ENCODE measurements around the gene LARP1. TPM values are rescaled to one million over a fixed set of nuclear protein-coding genes. Genes with fewer than 3 reads are reported as not detected.
A peak's percentile ranks its signal among the peaks of the same experiment; 100 is the strongest.
"Not testable (repeated sequence)": the region's sequence is repeated elsewhere in the genome, so short reads cannot be mapped to it uniquely, and the experiment has no call there.

Gene LARP1
- polyA plus RNA-seq, 2 of the 4 experiments (the other 2 are of a cell fraction), result 87.0 to 112 TPM

- Histone ChIP-seq H3K9me3 (no peaks in the 10 kb centered on the region), H3K4me1 (peaks cover 6% of the 10 kb centered on the region; the same call in 1 of the 3 replicates), H3K4me2 (no peak overlapping the region; the same call in 2 of the 3 replicates), H3K4me3 (no peak overlapping the region), H3K27ac (no peak overlapping the region)
- WGBS (ENCODE audit: missing lambda C conversion rate), result 62% methylated on average over 3 of the region's 3 CpGs
- no peak for TF ChIP-seq MAFK (IDR thresholded peaks at IDR 0.05; ENCODE audit: partially characterized antibody)
- TF ChIP-seq, protein P1, sequence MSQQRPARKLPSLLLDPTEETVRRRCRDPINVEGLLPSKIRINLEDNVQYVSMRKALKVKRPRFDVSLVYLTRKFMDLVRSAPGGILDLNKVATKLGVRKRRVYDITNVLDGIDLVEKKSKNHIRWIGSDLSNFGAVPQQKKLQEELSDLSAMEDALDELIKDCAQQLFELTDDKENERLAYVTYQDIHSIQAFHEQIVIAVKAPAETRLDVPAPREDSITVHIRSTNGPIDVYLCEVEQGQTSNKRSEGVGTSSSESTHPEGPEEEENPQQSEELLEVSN (IDR thresholded peaks at IDR 0.05; ENCODE audit: borderline replicate concordance, low read depth), result no peak
- TF ChIP-seq, protein P2, sequence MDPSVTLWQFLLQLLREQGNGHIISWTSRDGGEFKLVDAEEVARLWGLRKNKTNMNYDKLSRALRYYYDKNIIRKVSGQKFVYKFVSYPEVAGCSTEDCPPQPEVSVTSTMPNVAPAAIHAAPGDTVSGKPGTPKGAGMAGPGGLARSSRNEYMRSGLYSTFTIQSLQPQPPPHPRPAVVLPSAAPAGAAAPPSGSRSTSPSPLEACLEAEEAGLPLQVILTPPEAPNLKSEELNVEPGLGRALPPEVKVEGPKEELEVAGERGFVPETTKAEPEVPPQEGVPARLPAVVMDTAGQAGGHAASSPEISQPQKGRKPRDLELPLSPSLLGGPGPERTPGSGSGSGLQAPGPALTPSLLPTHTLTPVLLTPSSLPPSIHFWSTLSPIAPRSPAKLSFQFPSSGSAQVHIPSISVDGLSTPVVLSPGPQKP (IDR thresholded peaks at IDR 0.05; ENCODE audit: low read depth, low read length), result no peak
- TF ChIP-seq PHF8 (IDR thresholded peaks at IDR 0.05; ENCODE audit: borderline replicate concordance, low read depth), result no peak
- no peak for TF ChIP-seq ZNF302 (CRISPR knock-in tag; IDR thresholded peaks at IDR 0.05)
- peak in 1 of 2 experiments; percentile 12 for DNase-seq (ENCODE audit: low read depth in 1 of 2, low spot score in 1 of 2)
- POLR2A ChIA-PET, result no interaction called here
- no peak for FAIRE-seq
- ATAC-seq, result no peak
- CTCF ChIA-PET, result interaction anchor here (0.7 to 1.3 kb wide), 4 partner anchors 9 to 80 kb away, joined by 3 read pairs; no protein-coding TSS in a partner anchor
Measured at GRCh38 chr5:154729613-154730012, 25.6 kb upstream of the LARP1 start.

GRCh38 chr5:154730761-154731160 lies 24.4 kb upstream of the LARP1 start:
- H3K4me3 ChIP-seq; H3K4me1 ChIP-seq; H3K27ac ChIP-seq; FAIRE-seq; H3K9me3 ChIP-seq; ATAC-seq; DNase-seq (ENCODE audit: low read depth in 1 of 2, low spot score in 1 of 2); H3K4me2 ChIP-seq; POLR2A ChIA-PET: not testable (repeated sequence)
- CTCF ChIA-PET, result interaction anchor here (0.7 to 1.3 kb wide), 2 partner anchors 10 to 81 kb away, joined by 3 to 4 read pairs; no protein-coding TSS in a partner anchor
- WGBS (ENCODE audit: missing lambda C conversion rate), result 91% methylated on average over 8 of the region's 8 CpGs

GRCh38 chr5:154732212-154732611 lies 23.0 kb upstream of the LARP1 start:
- peaks cover 6% of the 10 kb centered on the region; the same call in 1 of the 3 replicates for H3K4me1 ChIP-seq
- ATAC-seq, result peak; percentile 81 to 87
- no peak overlapping the region for H3K27ac ChIP-seq
- no peaks in the 10 kb centered on the region for H3K9me3 ChIP-seq
- no peak overlapping the region for H3K4me2 ChIP-seq
- WGBS (ENCODE audit: missing lambda C conversion rate), result 60% methylated on average over 1 of the region's 1 CpG
- H3K4me3 ChIP-seq, result no peak overlapping the region
- ChIA-PET POLR2A (no interaction called here), CTCF (interaction anchor here (0.6 to 1.3 kb wide), 4 partner anchors 10 to 208 kb away, joined by 3 to 4 read pairs (median 4); no protein-coding TSS in a partner anchor)
- no peak for TF ChIP-seq CTCF (IDR thresholded peaks at IDR 0.05)
- TF ChIP-seq EHMT2 (IDR thresholded peaks at IDR 0.05; ENCODE audit: low read depth), result no peak
- TF ChIP-seq BHLHE40 (IDR thresholded peaks at IDR 0.05; ENCODE audit: low read depth, low read length), result no peak
- TF ChIP-seq TP53 (CRISPR knock-in tag; IDR thresholded peaks at IDR 0.05), result no peak
- TF ChIP-seq ZNF302 (CRISPR knock-in tag; IDR thresholded peaks at IDR 0.05), result no peak
- no peak for TF ChIP-seq NFE2L2 (conservative IDR thresholded peaks at IDR 0.05; ENCODE audit: low read length)
- TF ChIP-seq MAZ (IDR thresholded peaks at IDR 0.05; ENCODE audit: borderline replicate concordance, low read depth, low read length), result no peak
- no peak for TF ChIP-seq CBX8 (IDR thresholded peaks at IDR 0.05)
- TF ChIP-seq RCOR1 (IDR thresholded peaks at IDR 0.05; ENCODE audit: low read depth, low read length), result no peak
- no peak for TF ChIP-seq SMC3 (IDR thresholded peaks at IDR 0.05)
- no peak for TF ChIP-seq KDM1A (IDR thresholded peaks at IDR 0.05; ENCODE audit: low read depth)
- no peak for TF ChIP-seq JUNB (IDR thresholded peaks at IDR 0.05)
- no peak for TF ChIP-seq ZC3H11A (IDR thresholded peaks at IDR 0.05)
- TF ChIP-seq TFCP2L1 (CRISPR knock-in tag; IDR thresholded peaks at IDR 0.05), result no peak
- TF ChIP-seq ZFP36 (IDR thresholded peaks at IDR 0.05; ENCODE audit: borderline replicate concordance, partially characterized antibody), result no peak
- no peak for FAIRE-seq
- no peak for DNase-seq (ENCODE audit: low read depth in 1 of 2, low spot score in 1 of 2)

All from A549 (cell line).